Stomach (tissue), 19 donors: ENCODE measurements around the gene CLEC16A. TPM values are rescaled to one million over a fixed set of nuclear protein-coding genes. Genes with fewer than 3 reads are reported as not detected.

Experiments used
- DNase-seq, 2 donors: peaks; one replicate each; pipeline versions ENCODE4 v3.0.0 to v3.0.0-alpha.2; 2013 to 2019
- H3K27ac ChIP-seq, 5 donors: fragments of 200-600 bp in 4 of 5; sonication (generic) in 4 of 5; one replicate each; pipeline ENCODE4 v1.5.1; 2013 to 2019; ENCODE audit warnings: mild to moderate bottlenecking in 1 of 5, moderate library complexity in 1 of 5
- H3K27me3 ChIP-seq, 3 donors: fragments of 200-600 bp; sonication (generic); one replicate each; pipeline ENCODE4 v1.5.1; 2017 to 2019; ENCODE audit warnings: mixed run types in 1 of 3
- H3K36me3 ChIP-seq, 4 donors: fragments of 200-600 bp; sonication (generic); 1 replicate in 3 of 4; 2 replicates in 1 of 4; pipeline ENCODE4 v1.5.1; 2016 to 2019
- H3K4me1 ChIP-seq, 4 donors: fragments of 200-600 bp; sonication (generic); one replicate each; pipeline ENCODE4 v1.5.1; 2016 to 2019
- H3K4me3 ChIP-seq, 4 donors: fragments of 200-600 bp; sonication (generic) in 3 of 4; one replicate each; pipeline ENCODE4 v1.5.1; 2016 to 2019; ENCODE audit warnings: mild to moderate bottlenecking in 1 of 4
- H3K9me3 ChIP-seq, 4 donors: fragments of 200-600 bp; sonication (generic); one replicate each; pipeline ENCODE4 v1.5.1; 2016 to 2019
- CTCF ChIP-seq, 7 experiments: fragments of 450-650 bp in 4 of 7; fragments of 200-600 bp in 3 of 7; sonication (generic) in 3 of 7; IDR thresholded peaks; one replicate each; pipeline ENCODE4 v1.5.1; 2016 to 2019; ENCODE audit warnings: antibody characterized with exemption in 7 of 7, control low read depth in 2 of 7, mild to moderate bottlenecking in 1 of 7
- EP300 ChIP-seq: sonication (generic); formaldehyde crosslinking; IDR thresholded peaks from one replicate; pipeline ENCODE4 v1.6.1; 2017; ENCODE audit warnings: antibody characterized with exemption
- POLR2A ChIP-seq, 4 donors: fragments of 450-650 bp; IDR thresholded peaks; one replicate each; pipeline ENCODE4 v1.6.1; 2016; ENCODE audit warnings: antibody characterized with exemption in 4 of 4, control low read depth in 2 of 4, mild to moderate bottlenecking in 1 of 4, moderate library complexity in 1 of 4
- POLR2AphosphoS5 ChIP-seq, 3 donors: sonication (generic); formaldehyde crosslinking; IDR thresholded peaks; one replicate each; pipeline ENCODE4 v1.6.1; 2016; ENCODE audit warnings: antibody characterized with exemption in 3 of 3
- WGBS, 5 donors: extraction: QIAGEN DNeasy Blood & Tissue Kit in 3 of 5; methylation state at CpG; one replicate each; pipeline versions ENCODE4 v1.1.5 to v1.1.7; 2013 to 2018; 5-methylcytosine and 5-hydroxymethylcytosine counted together
- intact Hi-C: fragments of 100-400 bp; cut with DNase I; formaldehyde crosslinking; loops from one replicate; pipeline ENCODE4 v1.15.1; 2023; ENCODE audit warnings: low total_unique reads
- long read RNA-seq, 10 donors: transcript quantifications; one replicate each; lab custom pipeline, GENCODE V29; 2026
- polyA plus RNA-seq, 3 donors: library from polyadenylated mRNA; stranded (reverse); fragments of 200-250 nt; gene quantifications; one replicate each; pipeline ENCODE4 v1.2.3, GENCODE V29; 2013
- total RNA-seq, 5 donors: library from RNA; depleted of rRNA; stranded (reverse); fragments of >200 nt; gene quantifications; one replicate each; pipeline versions ENCODE4 v1.1.0 to v1.2.3, GENCODE V29; 2014 to 2016
- donor health status: healthy with polysubstance abuse.
- donor health status: Bipolar disorder and iron deficiency.
- donor health status: healthy.

Gene CLEC16A
- 100 to 1,000 TPM in 2 of 5 donors, 10 to 100 TPM in 3; 20.2 to 176 (median 66.5) TPM for total RNA-seq
- 1 to 10 TPM; 5.8 to 8.6 (median 6.7) TPM for polyA plus RNA-seq
- long read RNA-seq, donor 1, result 0 reads
- long read RNA-seq, donor 2, result 0 reads
- long read RNA-seq, donor 3, result 0 reads
- long read RNA-seq, donor 4, result 0 reads
- long read RNA-seq, donor 5, result 0 reads
- long read RNA-seq, donor 6, partial matches to known transcripts, result 0 of 1 reads
- long read RNA-seq, donor 6, other reads (novel, unspliced or antisense), result 0 of 1 reads
- long read RNA-seq, donor 7, result 0 reads
- long read RNA-seq, donor 8, result 0 reads
- long read RNA-seq, donor 9, result 0 reads
- long read RNA-seq, donor 10, result 0 reads

- H3K4me1 ChIP-seq, result peaks cover 57 to 77% (median 66%) of the 10 kb centered on the region in 4 donors
- intact Hi-C loops, result no loop called here
Observed at GRCh38 chr16:10944249-10945064, at the start of gene CLEC16A. TSS of gene CLEC16A (plus strand) at chr16:10944564. CDS start at chr16:10944718, 154 bp downstream.

GRCh38 chr16:10895053-10895946 is 49.1 kb upstream of the CLEC16A start:
- intact Hi-C loops, result no loop called here

More at GRCh38 chr16:10944249-10945064, at the start of gene CLEC16A:
- TF ChIP-seq CTCF (IDR thresholded peaks at IDR 0.05) (peak in 3 of 7 experiments; percentile 38 to 52 (median 43)), POLR2AphosphoS5 (IDR thresholded peaks at IDR 0.05) (peak; percentile 78 to 95 (median 84)), POLR2A (IDR thresholded peaks at IDR 0.05) (peak in 1 of 4 donors; percentile 35), EP300 (no peak)
- peak within 1 kb of the TSS; percentile 84 to 92 (median 85) for H3K27ac ChIP-seq
- H3K27me3 ChIP-seq, result no peaks in the 10 kb centered on the region
- no peaks in the 10 kb centered on the region for H3K36me3 ChIP-seq
- DNase-seq, result peak; percentile 98 to 99
- no peaks in the 10 kb centered on the region for H3K9me3 ChIP-seq
- WGBS, 5 donors, result 0 to 1% (median 0%) methylated on average over 19 to 86 of the region's 86 CpGs
- H3K4me3 ChIP-seq, result peak within 1 kb of the TSS; percentile 65 to 99 (median 98)

GRCh38 chr16:10896165-10896564 is 48.2 kb upstream of the CLEC16A start:
- TF ChIP-seq POLR2A (IDR thresholded peaks at IDR 0.05), result no peak
- TF ChIP-seq CTCF (IDR thresholded peaks at IDR 0.05), result no peak
- TF ChIP-seq EP300, result no peak
- no peak for TF ChIP-seq POLR2AphosphoS5 (IDR thresholded peaks at IDR 0.05)
- DNase-seq, result no peak
- intact Hi-C loops, result no loop called here
- H3K4me1 ChIP-seq, result peaks cover 0 to under 1% (median 0%) of the 10 kb centered on the region in 4 donors
- peaks cover 0 to 12% (median 0%) of the 10 kb centered on the region in 3 donors for H3K27me3 ChIP-seq
- 54 to 75% (median 71%) methylated on average over 3 of the region's 3 CpGs for WGBS, 5 donors
- no peak overlapping the region for H3K27ac ChIP-seq
- H3K36me3 ChIP-seq, result peaks cover 0 to 76% (median 18%) of the 10 kb centered on the region in 4 donors
- no peaks in the 10 kb centered on the region for H3K9me3 ChIP-seq
- no peak overlapping the region for H3K4me3 ChIP-seq

More at GRCh38 chr16:10895053-10895946, 49.1 kb upstream of the CLEC16A start:
- no peaks in the 10 kb centered on the region for H3K9me3 ChIP-seq
- no peak overlapping the region for H3K27ac ChIP-seq
- H3K36me3 ChIP-seq, result peaks cover 0 to 75% (median 15%) of the 10 kb centered on the region in 4 donors
- H3K4me3 ChIP-seq, result no peak overlapping the region
- H3K4me1 ChIP-seq, result peaks cover 0 to 6% (median 0%) of the 10 kb centered on the region in 4 donors
- WGBS, 5 donors, result 40 to 55% (median 53%) methylated on average over 17 of the region's 17 CpGs
- peaks cover 0 to 12% (median 0%) of the 10 kb centered on the region in 3 donors for H3K27me3 ChIP-seq
- no peak for TF ChIP-seq CTCF (IDR thresholded peaks at IDR 0.05)
- TF ChIP-seq POLR2A (IDR thresholded peaks at IDR 0.05), result no peak
- TF ChIP-seq EP300, result no peak
- TF ChIP-seq POLR2AphosphoS5 (IDR thresholded peaks at IDR 0.05), result no peak
- peak in 1 of 2 donors; percentile 75 for DNase-seq
